Activated naive CD8-positive, alpha-beta T cell treated with anti-CD3 and anti-CD28 coated beads, Interleukin-2, amount 10 ng/mL, durations not matched to agents 7 days and 5 days (primary cell): Measurements from ENCODE around the gene PRRT4. TPM values are rescaled to one million over a fixed set of nuclear protein-coding genes. Genes with fewer than 3 reads are reported as not detected.
A peak's percentile ranks its signal among the peaks of the same experiment; 100 is the strongest.

Source experiments
- ATAC-seq: fragments of 150-1000 bp; cut with Tn5 transposase; one replicate; pipeline ENCODE4 v1.10.0; 2021; ENCODE audit warnings: low read depth, moderate library complexity
- POLR2A ChIA-PET: fragments of 350-600 bp; sonication (Branson Sonifier 250); formaldehyde crosslinking; loops from one replicate; lab custom pipeline; 2021; ENCODE audit warnings: antibody characterized with exemption; lab: Charles Lee
- DNase-seq: peaks from one replicate; pipeline ENCODE4 v3.0.0; 2021
- H3K27ac Mint-ChIP-seq: one replicate; pipeline ENCODE4 v1.8.0; 2022; ENCODE audit warnings: mild to moderate bottlenecking, mixed read lengths
- H3K27me3 Mint-ChIP-seq: one replicate; pipeline ENCODE4 v1.8.0; 2022; ENCODE audit warnings: mild to moderate bottlenecking, moderate library complexity, mixed read lengths
- H3K36me3 Mint-ChIP-seq: one replicate; pipeline ENCODE4 v1.8.0; 2021; ENCODE audit warnings: mild to moderate bottlenecking, mixed read lengths
- H3K4me1 Mint-ChIP-seq: one replicate; pipeline ENCODE4 v1.8.0; 2021; ENCODE audit warnings: mixed read lengths
- H3K4me3 Mint-ChIP-seq: one replicate; pipeline ENCODE4 v1.8.0; 2022; ENCODE audit warnings: mild to moderate bottlenecking, moderate library complexity, mixed read lengths
- H3K9me3 Mint-ChIP-seq: one replicate; pipeline ENCODE4 v1.8.0; 2021; ENCODE audit warnings: mixed read lengths
- total RNA-seq, 2 experiments: library from RNA; stranded (reverse); gene quantifications; one replicate each; pipeline ENCODE4 v1.2.3, GENCODE V29; 2021

Gene PRRT4
- total RNA-seq, 2 experiments from 2014 or later, result 0.28 to 0.30 TPM

DNA sequence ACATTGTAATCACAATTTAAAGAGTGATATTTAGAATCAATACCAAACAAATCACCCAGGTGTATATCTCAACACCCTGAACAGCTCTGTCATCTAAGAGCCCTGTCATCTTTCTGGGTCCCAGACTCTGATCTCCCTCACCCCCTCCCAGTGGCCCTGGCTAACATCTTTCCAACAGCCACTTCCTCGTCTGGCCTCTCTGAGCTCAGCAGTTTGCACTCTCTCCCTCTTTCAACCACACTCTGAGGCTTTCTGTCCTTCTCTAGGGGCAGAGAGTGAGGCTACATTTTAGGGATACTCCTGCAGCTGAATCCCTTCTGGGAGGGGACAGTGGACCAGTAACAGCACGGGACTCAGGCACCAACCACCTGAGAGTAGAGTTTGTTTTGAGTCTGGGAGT lies 17.1 kb upstream of the PRRT4 start:
- no peak for ATAC-seq
- Mint-ChIP-seq H3K9me3 (no peaks in the 10 kb centered on the region), H3K4me1 (peaks cover 5% of the 10 kb centered on the region), H3K27me3 (peaks cover 12% of the 10 kb centered on the region), H3K36me3 (no peaks in the 10 kb centered on the region), H3K4me3 (no peak overlapping the region), H3K27ac (no peak overlapping the region)
- POLR2A ChIA-PET, result no interaction called here
- no peak for DNase-seq

GRCh38 chr7:128376077-128376476 lies 14.6 kb upstream of the PRRT4 start:
- Mint-ChIP-seq H3K36me3 (no peaks in the 10 kb centered on the region), H3K9me3 (no peaks in the 10 kb centered on the region), H3K4me3 (no peak overlapping the region), H3K27ac (no peak overlapping the region), H3K27me3 (peaks cover 16% of the 10 kb centered on the region), H3K4me1 (peaks cover 3% of the 10 kb centered on the region)
- POLR2A ChIA-PET, result interaction anchor here (0.5 kb wide), 1 partner anchor 99 kb away, joined by 3 read pairs; no protein-coding TSS in a partner anchor
- no peak for DNase-seq
- ATAC-seq, result no peak

- no peaks in the 10 kb centered on the region for H3K36me3 Mint-ChIP-seq
- peaks cover 2% of the 10 kb centered on the region for H3K4me1 Mint-ChIP-seq
- H3K27ac Mint-ChIP-seq, result no peak overlapping the region
- POLR2A ChIA-PET, result no interaction called here
- no peak for DNase-seq
- no peak for ATAC-seq
- peaks cover 26% of the 10 kb centered on the region for H3K27me3 Mint-ChIP-seq
- no peaks in the 10 kb centered on the region for H3K9me3 Mint-ChIP-seq
- no peak overlapping the region for H3K4me3 Mint-ChIP-seq
Observed at GRCh38 chr7:128374041-128374440, 12.6 kb upstream of the PRRT4 start.

DNA sequence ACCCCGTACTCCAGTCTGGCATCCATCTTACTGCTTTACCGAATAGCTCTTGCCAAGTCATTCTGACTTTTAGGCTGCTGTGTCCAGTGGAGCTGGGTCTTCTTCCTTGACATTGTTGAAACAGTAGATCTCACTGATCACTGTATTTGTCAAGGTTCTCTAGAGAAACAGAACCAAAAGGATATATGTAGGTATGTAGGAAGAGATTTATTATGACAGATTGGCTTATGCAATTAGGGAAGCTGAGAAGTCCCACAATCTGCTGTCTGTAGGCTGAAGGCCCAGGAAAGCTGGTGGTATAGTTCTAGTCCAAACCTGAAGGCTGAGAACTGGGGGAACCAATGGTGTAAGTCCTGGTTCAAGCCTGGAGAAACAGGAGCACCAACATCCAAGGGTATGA lies 12.1 kb upstream of the PRRT4 start:
- no peaks in the 10 kb centered on the region for H3K9me3 Mint-ChIP-seq

DNA sequence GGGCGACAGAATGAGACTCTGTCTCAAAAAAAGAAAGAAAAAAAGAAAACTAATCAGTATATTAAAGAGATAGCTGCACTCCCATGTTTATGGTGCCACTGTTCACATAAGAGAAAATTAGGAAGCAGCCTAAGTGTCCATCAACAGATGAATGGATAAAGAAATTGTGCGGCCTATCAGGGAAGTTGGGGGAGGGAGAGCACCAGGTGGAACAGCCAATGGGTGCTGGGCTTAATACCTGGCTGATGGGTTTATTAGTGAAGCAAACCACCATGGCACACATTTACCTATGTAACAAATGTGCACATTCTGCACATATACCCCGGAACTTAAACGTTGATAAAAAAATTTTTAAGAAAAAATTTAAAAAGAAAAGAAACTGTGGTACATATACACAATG lies 9.0 kb upstream of the PRRT4 start:
- Mint-ChIP-seq H3K36me3 (no peaks in the 10 kb centered on the region), H3K9me3 (no peaks in the 10 kb centered on the region), H3K27me3 (peaks cover 39% of the 10 kb centered on the region), H3K4me1 (no peaks in the 10 kb centered on the region), H3K4me3 (no peak overlapping the region), H3K27ac (no peak overlapping the region)
- no peak for ATAC-seq
- POLR2A ChIA-PET, result no interaction called here
- DNase-seq, result no peak

More for the DNA sequence above, 12.1 kb upstream of the PRRT4 start:
- Mint-ChIP-seq H3K27me3 (peaks cover 22% of the 10 kb centered on the region), H3K4me3 (no peak overlapping the region), H3K4me1 (peaks cover under 1% of the 10 kb centered on the region), H3K36me3 (no peaks in the 10 kb centered on the region), H3K27ac (no peak overlapping the region)
- no peak for ATAC-seq
- POLR2A ChIA-PET, result no interaction called here
- DNase-seq, result no peak

GRCh38 chr7:128366986-128367385 lies 5.5 kb upstream of the PRRT4 start:
- peaks cover 6% of the 10 kb centered on the region for H3K4me1 Mint-ChIP-seq
- H3K27ac Mint-ChIP-seq, result no peak overlapping the region
- H3K36me3 Mint-ChIP-seq, result no peaks in the 10 kb centered on the region
- POLR2A ChIA-PET, result no interaction called here
- ATAC-seq (no peak), DNase-seq (no peak)
- H3K27me3 Mint-ChIP-seq, result peaks cover 70% of the 10 kb centered on the region
- H3K9me3 Mint-ChIP-seq, result no peaks in the 10 kb centered on the region
- H3K4me3 Mint-ChIP-seq, result no peak overlapping the region

GRCh38 chr7:128366300-128366699 lies 4.8 kb upstream of the PRRT4 start:
- H3K4me1 Mint-ChIP-seq, result peaks cover 9% of the 10 kb centered on the region
- no peaks in the 10 kb centered on the region for H3K36me3 Mint-ChIP-seq
- no peak for DNase-seq
- no peak overlapping the region for H3K27ac Mint-ChIP-seq
- no peaks in the 10 kb centered on the region for H3K9me3 Mint-ChIP-seq
- H3K4me3 Mint-ChIP-seq, result no peak overlapping the region
- no peak for ATAC-seq
- POLR2A ChIA-PET, result no interaction called here
- H3K27me3 Mint-ChIP-seq, result peaks cover 74% of the 10 kb centered on the region

- POLR2A ChIA-PET, result no interaction called here
- DNase-seq, result no peak
- Mint-ChIP-seq H3K36me3 (no peaks in the 10 kb centered on the region), H3K4me3 (no peak overlapping the region), H3K27ac (no peak overlapping the region), H3K4me1 (peaks cover 15% of the 10 kb centered on the region), H3K27me3 (peaks cover 74% of the 10 kb centered on the region), H3K9me3 (no peaks in the 10 kb centered on the region)
- no peak for ATAC-seq
Observed at GRCh38 chr7:128365432-128365831, 3.9 kb upstream of the PRRT4 start.

DNA sequence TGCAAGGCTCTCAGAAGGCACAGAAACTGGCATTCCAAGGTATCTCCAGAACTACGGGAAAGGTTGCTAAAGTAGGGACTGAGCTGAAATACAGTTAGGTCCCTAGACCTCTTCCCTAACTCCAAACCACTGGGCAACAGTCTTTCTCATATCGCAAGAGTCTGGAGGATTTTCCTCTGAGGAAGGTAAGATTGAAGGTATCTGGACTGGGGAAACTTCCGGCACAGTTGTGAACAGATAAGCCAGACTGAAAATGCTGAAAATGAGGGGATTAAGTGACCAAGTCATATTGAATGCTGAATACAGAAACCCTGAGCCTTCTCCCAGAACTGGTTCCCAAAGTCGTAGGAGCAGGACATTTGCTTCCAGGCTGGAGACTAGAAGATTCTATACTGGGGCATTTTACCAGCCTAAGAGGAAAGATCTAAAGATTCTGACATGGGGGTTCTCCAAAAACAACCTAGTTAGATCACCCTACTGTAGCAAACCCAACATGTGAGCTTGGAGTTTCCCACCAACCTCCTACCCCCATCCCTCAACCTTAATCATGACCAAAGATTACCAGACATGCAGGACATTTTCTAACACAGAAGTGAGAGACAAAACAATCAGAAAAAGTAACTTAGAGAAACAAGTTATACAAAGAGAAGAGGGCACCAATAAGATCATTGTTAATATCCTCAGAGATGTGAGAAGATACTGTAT lies 2.8 kb upstream of the PRRT4 start:
- Mint-ChIP-seq H3K27ac (no peak overlapping the region), H3K36me3 (no peaks in the 10 kb centered on the region), H3K27me3 (peaks cover 80% of the 10 kb centered on the region), H3K4me1 (peaks cover 15% of the 10 kb centered on the region), H3K4me3 (no peak overlapping the region), H3K9me3 (no peaks in the 10 kb centered on the region)
- POLR2A ChIA-PET, result no interaction called here
- DNase-seq, result no peak
- ATAC-seq, result no peak

GRCh38 chr7:128363261-128363721 lies 1.8 kb upstream of the PRRT4 start:
- no peaks in the 10 kb centered on the region for H3K36me3 Mint-ChIP-seq
- H3K27ac Mint-ChIP-seq, result no peak overlapping the region
- H3K27me3 Mint-ChIP-seq, result peaks cover 86% of the 10 kb centered on the region
- no peaks in the 10 kb centered on the region for H3K9me3 Mint-ChIP-seq
- H3K4me1 Mint-ChIP-seq, result peaks cover 15% of the 10 kb centered on the region
- POLR2A ChIA-PET, result no interaction called here
- ATAC-seq (no peak), DNase-seq (no peak)
- no peak overlapping the region for H3K4me3 Mint-ChIP-seq

GRCh38 chr7:128362670-128363069 lies 1.2 kb upstream of the PRRT4 start:
- DNase-seq, result no peak
- Mint-ChIP-seq H3K27ac (no peak overlapping the region), H3K4me1 (peaks cover 15% of the 10 kb centered on the region), H3K9me3 (no peaks in the 10 kb centered on the region), H3K4me3 (peak overlapping the region; percentile 8), H3K36me3 (no peaks in the 10 kb centered on the region), H3K27me3 (peaks cover 87% of the 10 kb centered on the region)
- ATAC-seq, result no peak
- POLR2A ChIA-PET, result no interaction called here

DNA sequence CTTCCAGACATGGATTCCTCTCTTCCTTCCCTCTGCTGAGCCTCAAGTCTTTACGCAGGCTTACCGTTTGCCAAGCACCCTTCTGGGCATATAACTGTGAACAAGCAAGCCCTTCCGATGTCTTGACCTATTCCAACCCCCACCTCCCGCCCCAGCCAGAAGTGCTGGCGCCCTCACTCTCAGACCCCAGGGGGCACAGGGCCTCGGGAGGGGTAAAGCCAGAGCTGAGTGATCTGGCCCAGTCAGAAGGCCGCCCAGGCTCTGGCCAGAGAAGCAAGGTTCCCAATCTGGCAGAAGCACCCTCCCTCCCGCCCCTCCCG lies 1.2 kb downstream of the PRRT4 start:
- Mint-ChIP-seq H3K36me3 (no peaks in the 10 kb centered on the region), H3K27me3 (peaks cover 63% of the 10 kb centered on the region), H3K27ac (no peak overlapping the region), H3K4me3 (no peak overlapping the region), H3K4me1 (peaks cover 20% of the 10 kb centered on the region), H3K9me3 (no peaks in the 10 kb centered on the region)
- ATAC-seq (no peak), DNase-seq (no peak)
- POLR2A ChIA-PET, result no interaction called here

DNA sequence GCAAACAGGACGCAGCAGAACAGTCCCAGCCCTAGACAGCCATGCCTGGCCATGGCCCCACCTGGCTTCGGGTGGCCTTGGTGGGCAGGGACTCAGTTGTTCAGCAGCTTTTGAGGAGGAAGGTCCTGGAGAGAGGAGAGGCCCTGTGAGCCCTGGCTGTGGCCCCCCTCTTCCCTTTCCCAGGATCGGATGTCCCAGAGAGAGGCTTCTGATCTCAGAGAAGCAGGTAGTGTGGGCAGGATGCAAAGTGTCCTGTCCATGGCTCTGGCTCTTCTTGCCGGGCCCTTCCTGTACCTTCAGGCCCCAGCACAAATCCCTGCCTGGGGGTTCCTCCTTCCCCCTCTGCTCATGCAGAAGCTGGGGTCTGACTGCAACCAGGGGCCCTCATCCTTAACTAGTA lies 1.6 kb downstream of the PRRT4 start:
- Mint-ChIP-seq H3K27me3 (peaks cover 59% of the 10 kb centered on the region), H3K4me1 (peaks cover 20% of the 10 kb centered on the region), H3K27ac (no peak overlapping the region), H3K9me3 (no peaks in the 10 kb centered on the region), H3K4me3 (no peak overlapping the region), H3K36me3 (no peaks in the 10 kb centered on the region)
- POLR2A ChIA-PET, result no interaction called here
- ATAC-seq (no peak), DNase-seq (no peak)

GRCh38 chr7:128359336-128359735 lies 2.2 kb downstream of the PRRT4 start:
- POLR2A ChIA-PET, result no interaction called here
- ATAC-seq, result no peak

More at GRCh38 chr7:128359336-128359735, 2.2 kb downstream of the PRRT4 start:
- no peaks in the 10 kb centered on the region for H3K36me3 Mint-ChIP-seq
- H3K4me3 Mint-ChIP-seq, result no peak overlapping the region
- H3K9me3 Mint-ChIP-seq, result no peaks in the 10 kb centered on the region
- peaks cover 20% of the 10 kb centered on the region for H3K4me1 Mint-ChIP-seq
- peaks cover 53% of the 10 kb centered on the region for H3K27me3 Mint-ChIP-seq
- DNase-seq, result no peak
- no peak overlapping the region for H3K27ac Mint-ChIP-seq
